Left lung (tissue), 10 donors: ENCODE measurements around the gene SNAP23. TPM values are rescaled to one million over a fixed set of nuclear protein-coding genes. Genes with fewer than 3 reads are reported as not detected.

Experiments used
- ATAC-seq: fragments of 200-7000 bp; cut with Tn5 transposase; one replicate; pipeline ENCODE4 v1.9.1; 2020; ENCODE audit warnings: moderate library complexity
- DNase-seq, 4 donors: peaks; one replicate each; pipeline ENCODE4 v3.0.0-alpha.2; 2013 to 2020
- H3K27ac ChIP-seq, 2 donors: fragments of 200-600 bp; sonication (generic) in 1 of 2; one replicate each; pipeline versions ENCODE4 v1.5.0 to v1.8.0; 2020 to 2021
- H3K27me3 ChIP-seq, 2 donors: fragments of 200-600 bp; sonication (generic) in 1 of 2; one replicate each; pipeline versions ENCODE4 v1.5.0 to v1.8.0; 2020 to 2021
- H3K36me3 ChIP-seq, 2 donors: fragments of 200-600 bp; sonication (generic) in 1 of 2; one replicate each; pipeline versions ENCODE4 v1.5.0 to v1.8.0; 2020 to 2021
- H3K4me1 ChIP-seq, 2 donors: fragments of 200-600 bp; one replicate each; pipeline ENCODE4 v1.8.0; 2021
- H3K4me3 ChIP-seq, 2 donors: fragments of 200-600 bp; sonication (generic) in 1 of 2; one replicate each; pipeline versions ENCODE4 v1.5.0 to v1.8.0; 2020 to 2021; ENCODE audit warnings: mild to moderate bottlenecking in 1 of 2
- H3K9me3 ChIP-seq, 2 donors: fragments of 200-600 bp; sonication (generic) in 1 of 2; one replicate each; pipeline versions ENCODE4 v1.5.0 to v1.8.0; 2020 to 2021
- CTCF ChIP-seq, 2 donors: fragments of 200-600 bp; sonication (generic) in 1 of 2; IDR thresholded peaks; one replicate each; pipeline versions ENCODE4 v1.5.0 to v1.8.0; 2021; ENCODE audit warnings: antibody characterized with exemption in 2 of 2
- intact Hi-C, 2 donors: fragments of 100-400 bp; cut with DNase I; formaldehyde crosslinking; loops; one replicate each; pipeline versions ENCODE4 v1.11.2 to v1.14.2; 2022
- polyA plus RNA-seq, 6 donors: library from polyadenylated mRNA; unstranded; fragments of 120-200 nt; gene quantifications; one replicate each; pipeline ENCODE4 v1.2.1, GENCODE V29; 2013; ENCODE audit not compliant: insufficient read length in 6 of 6
- total RNA-seq, 2 donors: library from RNA; stranded (reverse); fragmentation: NEBNext Ultra II Directional; extraction: Animal tissue kit (Norgen Biotek cat#: 25700); gene quantifications; one replicate each; pipeline ENCODE4 v1.2.1, GENCODE V29; 2021
- donor health status: DM: no; HTN: yes; CAD: no.
- donor health status: DM: no; HTN: no; CAD: no.

SNAP23 gene
- total and polyA plus RNA-seq, 8 donors = 84.8 to 97.1 (median 90.5) TPM

GRCh38 chr15:42461261-42461660 is 34.2 kb upstream of the SNAP23 start:
- Histone ChIP-seq H3K27me3 (no peaks in the 10 kb centered on the region), H3K4me1 (peaks cover 6 to 29% of the 10 kb centered on the region in 2 donors), H3K36me3 (peaks cover 0 to 36% of the 10 kb centered on the region in 2 donors), H3K9me3 (no peaks in the 10 kb centered on the region), H3K27ac (no peak overlapping the region), H3K4me3 (no peak overlapping the region)
- intact Hi-C loops = no loop called here
- peak in 1 of 4 donors; percentile 11 for DNase-seq
- no peak for ATAC-seq
- TF ChIP-seq CTCF (IDR thresholded peaks at IDR 0.05) = no peak

GRCh38 chr15:42465520-42466259 is 29.7 kb upstream of the SNAP23 start:
- DNase-seq (no peak), ATAC-seq (peak; percentile 49)
- TF ChIP-seq CTCF (IDR thresholded peaks at IDR 0.05) = no peak
- H3K4me1 ChIP-seq = peaks cover 0 to 12% of the 10 kb centered on the region in 2 donors
- no peaks in the 10 kb centered on the region for H3K27me3 ChIP-seq
- H3K36me3 ChIP-seq = peaks cover 0 to 69% of the 10 kb centered on the region in 2 donors
- H3K9me3 ChIP-seq = no peaks in the 10 kb centered on the region
- H3K4me3 ChIP-seq = no peak overlapping the region
- intact Hi-C loops = no loop called here
- H3K27ac ChIP-seq = no peak overlapping the region

GRCh38 chr15:42471002-42471401 is 24.4 kb upstream of the SNAP23 start:
- H3K4me3 ChIP-seq = no peak overlapping the region
- no peaks in the 10 kb centered on the region for H3K9me3 ChIP-seq
- H3K27ac ChIP-seq = no peak overlapping the region
- peaks cover 0 to 32% of the 10 kb centered on the region in 2 donors for H3K4me1 ChIP-seq
- peaks cover 0 to 42% of the 10 kb centered on the region in 2 donors for H3K36me3 ChIP-seq
- H3K27me3 ChIP-seq = no peaks in the 10 kb centered on the region
- DNase-seq (no peak), ATAC-seq (no peak)
- TF ChIP-seq CTCF (IDR thresholded peaks at IDR 0.05) = no peak
- intact Hi-C loops = no loop called here

- peaks cover 0 to 32% of the 10 kb centered on the region in 2 donors for H3K4me1 ChIP-seq
- TF ChIP-seq CTCF (IDR thresholded peaks at IDR 0.05) = no peak
- H3K9me3 ChIP-seq = no peaks in the 10 kb centered on the region
- ATAC-seq (no peak), DNase-seq (no peak)
- H3K4me3 ChIP-seq = no peak overlapping the region
- intact Hi-C loops = no loop called here
- H3K36me3 ChIP-seq = peaks cover 0 to 16% of the 10 kb centered on the region in 2 donors
- no peaks in the 10 kb centered on the region for H3K27me3 ChIP-seq
- H3K27ac ChIP-seq = peak overlapping the region in 1 of 2 donors; percentile 9
Measured at GRCh38 chr15:42474827-42475226, 20.6 kb upstream of the SNAP23 start.

GRCh38 chr15:42482701-42483100 is 12.7 kb upstream of the SNAP23 start:
- no peaks in the 10 kb centered on the region for H3K4me1 ChIP-seq
- intact Hi-C loops = no loop called here
- TF ChIP-seq CTCF (IDR thresholded peaks at IDR 0.05) = no peak
- no peaks in the 10 kb centered on the region for H3K27me3 ChIP-seq
- ATAC-seq (no peak), DNase-seq (no peak)
- H3K27ac ChIP-seq = no peak overlapping the region
- no peak overlapping the region for H3K4me3 ChIP-seq
- peaks cover 0 to 8% of the 10 kb centered on the region in 2 donors for H3K36me3 ChIP-seq
- H3K9me3 ChIP-seq = no peaks in the 10 kb centered on the region
